AG10803 (cell line): ENCODE data around the gene SMIM33.

Experiments used
- DNase-seq: peaks from one replicate; pipeline ENCODE4 v3.0.0; 2010; ENCODE audit warnings: low read depth
- H3K4me3 ChIP-seq: 2 replicates; pipeline ENCODE4 v1.5.1; 2011; ENCODE audit warnings: mild to moderate bottlenecking, low read length, control low read depth
- CTCF ChIP-seq: conservative IDR thresholded peaks from 2 replicates; pipeline ENCODE4 v1.5.1; 2011; ENCODE audit warnings: mild to moderate bottlenecking, low read length, control low read depth, inconsistent platforms

Gene SMIM33

GRCh38 chr5:139462586-139463276 lies 8.1 kb upstream of the SMIM33 start, which contains the start of gene ECSCR:
TSS of gene ECSCR (minus strand) at chr5:139462743. CDS start at chr5:139462670, 73 bp downstream.
- DNase-seq, result no peak
- TF ChIP-seq CTCF, result no peak
- H3K4me3 ChIP-seq, result no peak within 1 kb of the TSS

GRCh38 chr5:139468421-139468931 lies 2.3 kb upstream of the SMIM33 start:
- DNase-seq, result peak; percentile 27
- TF ChIP-seq CTCF, result no peak; the same call in 1 of the 2 replicates
- no peak overlapping the region for H3K4me3 ChIP-seq

- no peak for TF ChIP-seq CTCF
- DNase-seq, result no peak
- H3K4me3 ChIP-seq, result no peak overlapping the region
These were observed 1.7 kb downstream of the SMIM33 start for GRCh38 chr5:139472386-139473030.

GRCh38 chr5:139473105-139473504 lies 2.3 kb downstream of the SMIM33 start:
- TF ChIP-seq CTCF, result no peak
- no peak overlapping the region for H3K4me3 ChIP-seq
- DNase-seq, result no peak

GRCh38 chr5:139473565-139473964 lies 2.8 kb downstream of the SMIM33 start:
- no peak overlapping the region for H3K4me3 ChIP-seq
- no peak for TF ChIP-seq CTCF
- DNase-seq, result no peak

GRCh38 chr5:139474890-139475791 lies 4.3 kb downstream of the SMIM33 start:
- peak; percentile 76 for DNase-seq
- TF ChIP-seq CTCF, result no peak
- no peak overlapping the region for H3K4me3 ChIP-seq
